GM21528 (cell line): ENCODE measurements around the gene FSIP1.

Experiments used
- ATAC-seq: cut with Tn5 transposase; IDR thresholded peaks from one replicate; pipeline ENCODE4 v1.9.1; 2021; ENCODE audit warnings: mild to moderate bottlenecking, moderate library complexity; ENCODE audit not compliant: unreplicated experiment, low FRiP score

FSIP1 gene

GRCh38 chr15:39598958-39599845 lies 183.4 kb downstream of the FSIP1 start:
- ATAC-seq = no peak

GRCh38 chr15:39598186-39598850 lies 184.3 kb downstream of the FSIP1 start:
- ATAC-seq = no peak

GRCh38 chr15:39597751-39598185 lies 184.9 kb downstream of the FSIP1 start:
- no peak for ATAC-seq

GRCh38 chr15:39597336-39597735 lies 185.3 kb downstream of the FSIP1 start:
- no peak for ATAC-seq

- ATAC-seq = no peak
Measured at GRCh38 chr15:39596358-39597051, 186.1 kb downstream of the FSIP1 start.

GRCh38 chr15:39595338-39596221 lies 187.1 kb downstream of the FSIP1 start:
- no peak for ATAC-seq

- ATAC-seq = no peak
Measured at GRCh38 chr15:39594446-39595337, 187.9 kb downstream of the FSIP1 start.

GRCh38 chr15:39593656-39594445 lies 188.8 kb downstream of the FSIP1 start:
- no peak for ATAC-seq

GRCh38 chr15:39593071-39593655 lies 189.5 kb downstream of the FSIP1 start:
- no peak for ATAC-seq

GRCh38 chr15:39592500-39592899 lies 190.1 kb downstream of the FSIP1 start:
- no peak for ATAC-seq

- ATAC-seq = no peak
Measured at GRCh38 chr15:39591896-39592315, 190.7 kb downstream of the FSIP1 start.

GRCh38 chr15:39591141-39591895 lies 191.3 kb downstream of the FSIP1 start:
- no peak for ATAC-seq

GRCh38 chr15:39589815-39590644 lies 192.6 kb downstream of the FSIP1 start:
- ATAC-seq = no peak

GRCh38 chr15:39589193-39589814 lies 193.3 kb downstream of the FSIP1 start:
- no peak for ATAC-seq

- no peak for ATAC-seq
Measured at GRCh38 chr15:39588531-39589192, 194.0 kb downstream of the FSIP1 start.
